Measurements from ENCODE around the gene CFHR2. TPM values are rescaled to one million over a fixed set of nuclear protein-coding genes. Genes with fewer than 3 reads are reported as not detected.

CFHR2 gene
- polyA plus RNA-seq, 3 donors, result 0.15 TPM; not detected in 2

DNA sequence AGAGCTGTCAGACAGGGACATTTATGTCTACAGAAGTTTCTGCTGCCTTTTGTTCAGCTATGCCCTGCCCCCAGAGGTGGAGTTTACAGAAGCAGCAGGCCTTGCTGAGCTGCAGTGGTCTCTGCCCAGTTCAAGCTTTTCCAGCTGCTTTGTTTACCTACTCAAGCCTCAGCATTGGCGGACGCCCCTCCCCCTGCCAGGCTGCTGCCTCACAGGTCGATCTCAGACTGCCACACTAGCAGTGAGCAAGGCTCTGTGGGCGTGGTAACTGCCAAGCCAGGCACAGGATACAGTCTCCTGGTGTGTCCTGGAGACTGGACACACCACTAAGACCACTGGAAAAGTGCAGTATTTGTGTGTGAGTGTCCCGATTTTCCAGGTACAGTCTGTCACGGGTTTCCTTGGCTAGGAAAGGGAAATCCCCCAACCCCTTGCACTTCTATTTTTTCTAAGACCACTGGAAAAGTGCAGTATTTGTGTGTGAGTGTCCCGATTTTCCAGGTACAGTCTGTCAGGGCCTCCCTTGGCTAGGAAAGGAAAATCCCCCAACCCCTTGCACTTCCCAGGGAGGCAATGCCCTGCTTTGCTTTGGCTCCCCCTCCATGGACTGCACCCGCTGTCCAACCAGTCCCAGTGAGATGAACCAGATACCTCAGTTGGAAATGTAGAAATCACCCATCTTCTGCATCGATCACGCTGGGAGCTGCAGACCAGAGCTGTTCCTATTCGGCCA is 48.5 kb downstream of the CFHR2 start:
- DNase-seq (ENCODE audit: extremely low read depth in 1 of 11, low read depth in 9 of 11, low spot score in 4 of 11), result peak in 8 of 11 donors; percentile 2 to 18 (median 8)

DNA sequence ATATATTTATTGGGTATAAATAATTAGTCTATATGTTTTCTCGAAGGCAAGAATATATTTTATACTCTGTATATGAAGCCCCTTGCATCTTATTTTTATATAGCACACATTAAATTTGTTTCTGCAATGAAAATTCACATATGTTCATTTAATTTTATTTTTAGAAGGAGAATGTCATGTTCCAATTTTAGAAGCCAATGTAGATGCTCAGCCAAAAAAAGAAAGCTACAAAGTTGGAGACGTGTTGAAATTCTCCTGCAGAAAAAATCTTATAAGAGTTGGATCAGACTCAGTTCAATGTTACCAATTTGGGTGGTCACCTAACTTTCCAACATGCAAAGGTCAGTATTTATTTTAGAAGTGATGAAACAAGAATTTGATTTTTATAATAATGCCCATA is 50.4 kb downstream of the CFHR2 start:
- DNase-seq (ENCODE audit: extremely low read depth in 1 of 11, low read depth in 9 of 11, low spot score in 4 of 11), result no peak

DNA sequence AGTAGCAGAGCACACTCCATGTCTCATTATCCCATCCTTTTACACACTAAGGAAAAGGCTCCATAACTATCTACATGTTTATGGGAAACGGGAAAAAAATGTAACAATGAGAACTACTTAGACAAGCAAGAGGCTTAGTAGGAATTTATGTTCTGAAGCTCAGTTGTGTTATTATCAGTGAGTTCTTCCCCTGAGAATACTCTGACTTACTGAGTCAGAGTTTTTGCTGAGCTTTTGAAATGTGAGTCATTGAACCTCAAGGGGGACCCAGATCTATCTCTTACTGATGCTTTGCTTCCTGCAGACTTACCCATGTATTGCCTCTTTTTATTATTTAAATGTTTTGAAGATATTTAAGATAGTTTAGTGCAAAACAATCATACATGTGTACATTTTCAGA is 53.9 kb downstream of the CFHR2 start:
- no peak for DNase-seq (ENCODE audit: extremely low read depth in 1 of 11, low read depth in 9 of 11, low spot score in 4 of 11)

DNA sequence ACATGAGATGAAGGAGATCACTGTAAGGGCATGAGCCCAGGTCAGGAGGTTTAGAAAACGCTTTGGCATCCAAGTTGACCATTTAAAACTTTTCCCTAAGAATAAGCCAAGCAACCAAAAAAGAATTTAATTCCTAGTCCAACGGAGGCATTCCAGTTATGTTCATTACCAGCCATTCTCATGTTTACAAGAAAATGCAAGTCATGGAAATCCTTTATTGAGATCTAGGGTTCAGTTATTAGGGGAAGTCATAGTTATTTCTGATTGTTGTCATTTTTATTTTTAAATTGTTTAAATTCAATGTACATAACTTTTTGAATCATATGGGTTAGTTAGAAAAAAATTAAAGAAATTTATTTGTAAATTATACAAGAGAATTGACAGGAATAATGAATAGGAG is 58.3 kb downstream of the CFHR2 start:
- no peak for DNase-seq (ENCODE audit: extremely low read depth in 1 of 11, low read depth in 9 of 11, low spot score in 4 of 11)

DNA sequence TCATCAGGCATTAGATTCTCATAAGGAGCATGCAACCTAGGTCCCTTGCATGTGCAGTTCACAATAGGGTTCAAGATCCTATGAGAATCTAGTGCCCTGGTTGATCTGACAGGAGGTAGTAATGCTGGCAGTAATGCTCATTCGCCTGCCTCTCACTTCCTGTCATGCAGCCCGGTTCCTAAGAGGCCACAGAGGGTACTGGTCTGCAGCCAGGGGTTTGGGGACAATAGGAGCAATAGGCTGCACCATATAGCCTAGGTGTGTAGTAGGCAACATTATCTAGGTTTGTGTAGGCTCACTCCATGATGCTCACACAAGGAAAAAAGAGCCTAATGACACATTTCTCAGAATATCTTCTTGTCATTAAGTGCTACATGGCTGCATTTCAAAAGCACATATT is 59.6 kb downstream of the CFHR2 start:
- no peak for DNase-seq (ENCODE audit: extremely low read depth in 1 of 11, low read depth in 9 of 11, low spot score in 4 of 11)

DNA sequence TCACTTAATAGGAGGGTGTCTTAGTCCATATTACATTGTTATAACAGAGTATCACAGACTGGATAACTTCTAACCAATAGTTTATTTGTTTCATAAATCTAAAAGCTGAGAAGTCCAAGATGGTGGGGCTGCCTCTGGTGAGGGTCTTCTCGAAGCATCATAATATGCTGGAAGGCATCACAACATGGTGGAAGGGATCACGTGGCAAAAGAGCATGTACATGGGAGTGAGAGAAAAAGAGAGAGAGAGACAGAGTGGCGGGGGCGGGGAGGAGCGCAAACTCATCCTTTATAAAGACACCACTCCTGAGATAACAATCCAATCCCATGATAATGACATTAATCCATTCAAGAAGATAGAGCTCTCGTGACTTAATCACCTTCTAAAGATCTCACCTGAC is 65.3 kb downstream of the CFHR2 start:
- DNase-seq (ENCODE audit: extremely low read depth in 1 of 11, low read depth in 9 of 11, low spot score in 4 of 11), result no peak

Other genes with a start within 250 kb of the CFHR2 start
- gene CFHR3, start 168.9 kb upstream of the CFHR2 start, polyA plus RNA-seq (ENCODE audit: insufficient read length in 3 of 3), result under 1 TPM in 2 of 3 donors, not detected in 1; 0.13 to 0.18 TPM
- under 1 TPM; 0.14 to 0.27 (median 0.25) TPM for gene CFHR1, start 124.0 kb upstream of the CFHR2 start, polyA plus RNA-seq (ENCODE audit: insufficient read length in 3 of 3)
- not detected for gene CFHR4, start 55.7 kb upstream of the CFHR2 start, polyA plus RNA-seq (ENCODE audit: insufficient read length in 3 of 3)
- not detected for gene CFHR5, start 33.8 kb downstream of the CFHR2 start, polyA plus RNA-seq (ENCODE audit: insufficient read length in 3 of 3)
- gene F13B, start 123.5 kb downstream of the CFHR2 start, polyA plus RNA-seq (ENCODE audit: insufficient read length in 3 of 3), result not detected
- 10 to 100 TPM; 20.1 to 29.7 (median 25.5) TPM for gene ASPM, start 202.9 kb downstream of the CFHR2 start, polyA plus RNA-seq (ENCODE audit: insufficient read length in 3 of 3)